Mesothelial cell of epicardium (in vitro differentiated cells): ENCODE measurements around the gene OR2D2. TPM values are rescaled to one million over a fixed set of nuclear protein-coding genes. Genes with fewer than 3 reads are reported as not detected.

Source experiments
- DNase-seq, 2 experiments: peaks; one replicate each; pipeline ENCODE4 v3.0.0; 2021; ENCODE audit warnings: low spot score in 2 of 2; ENCODE audit not compliant: unreplicated experiment in 2 of 2
- H3K27ac Mint-ChIP-seq: 2 replicates; pipeline ENCODE4 v1.8.0; 2021; ENCODE audit warnings: mixed read lengths
- H3K27me3 Mint-ChIP-seq: 2 replicates; pipeline ENCODE4 v1.8.0; 2021; ENCODE audit warnings: low read depth, mixed read lengths
- H3K36me3 Mint-ChIP-seq: 2 replicates; pipeline ENCODE4 v1.8.0; 2021; ENCODE audit warnings: mixed read lengths
- H3K4me1 Mint-ChIP-seq: 2 replicates; pipeline ENCODE4 v1.8.0; 2021; ENCODE audit warnings: mixed read lengths
- H3K4me3 Mint-ChIP-seq: 2 replicates; pipeline ENCODE4 v1.8.0; 2021; ENCODE audit warnings: mild to moderate bottlenecking, moderate library complexity, mixed read lengths
- H3K9me3 Mint-ChIP-seq: 2 replicates; pipeline ENCODE4 v1.8.0; 2021; ENCODE audit warnings: mixed read lengths
- CTCF ChIP-seq: fragments of 200-600 bp; sonication (generic); IDR thresholded peaks from one replicate; pipeline ENCODE4 v1.5.0; 2021; ENCODE audit warnings: antibody characterized with exemption; ENCODE audit not compliant: unreplicated experiment
- total RNA-seq: library from RNA; stranded (reverse); gene quantifications from 3 replicates; pipeline ENCODE4 v1.2.1, GENCODE V29; 2021

Gene OR2D2
- total RNA-seq, 1 donor from 2014 or later = 0.85 TPM

GRCh38 chr11:6841694-6842093, 50.6 kb downstream of the OR2D2 start:
- Mint-ChIP-seq H3K4me1 (no peaks in the 10 kb centered on the region), H3K36me3 (no peaks in the 10 kb centered on the region), H3K27me3 (no peaks in the 10 kb centered on the region), H3K4me3 (no peak overlapping the region), H3K27ac (no peak overlapping the region), H3K9me3 (peaks cover 17% of the 10 kb centered on the region)
- TF ChIP-seq CTCF = no peak
- no peak for DNase-seq

Other genes starting within 250 kb of the OR2D2 start
- gene DCHS1, start 236.7 kb downstream of the OR2D2 start, total RNA-seq = 75.9 to 81.2 TPM (median 77.3 TPM) in 3 replicates
- 41.6 to 45.3 TPM (median 42.7 TPM) in 3 replicates for gene MRPL17, start 209.2 kb downstream of the OR2D2 start, total RNA-seq
- gene OR2AG2, start 120.5 kb downstream of the OR2D2 start, total RNA-seq = 0.11 to 0.29 TPM (median 0.27 TPM) in 3 replicates
- gene OR2AG1, start 109.5 kb downstream of the OR2D2 start, total RNA-seq = not detected in 3 replicates
- 0.34 to 0.60 TPM (median 0.38 TPM) in 3 replicates for gene OR6A2, start 92.8 kb downstream of the OR2D2 start, total RNA-seq
- not detected in 3 replicates for gene OR10A5, start 46.8 kb downstream of the OR2D2 start, total RNA-seq
- gene OR10A2, start 29.4 kb downstream of the OR2D2 start, total RNA-seq = not detected in 3 replicates
- not detected in 3 replicates for gene OR10A4, start 15.9 kb downstream of the OR2D2 start, total RNA-seq
- gene OR2D3, start 28.5 kb upstream of the OR2D2 start, total RNA-seq = not detected in 3 replicates
- gene ZNF215, start 33.9 kb upstream of the OR2D2 start, total RNA-seq = 2.8 to 3.9 TPM (median 3.0 TPM) in 3 replicates
- gene ZNF214, start 127.8 kb upstream of the OR2D2 start, total RNA-seq = 6.2 to 7.4 TPM (median 6.5 TPM) in 3 replicates
- 0.51 to 0.58 TPM (median 0.54 TPM) in 3 replicates for gene NLRP14, start 128.0 kb upstream of the OR2D2 start, total RNA-seq
- gene RBMXL2, start 196.5 kb upstream of the OR2D2 start, total RNA-seq = 0.16 to 0.22 TPM (median 0.16 TPM) in 3 replicates